Uterus (tissue), 2 donors: ENCODE measurements around the gene APCDD1.

Experiments used
- CTCF ChIP-seq, 4 experiments: fragments of 200-600 bp in 2 of 4; fragments of 450-650 bp in 2 of 4; sonication (generic) in 2 of 4; IDR thresholded peaks; one replicate each; pipeline ENCODE4 v1.5.1; 2016 to 2019; ENCODE audit warnings: antibody characterized with exemption in 4 of 4, mild to moderate bottlenecking in 2 of 4, moderate library complexity in 1 of 4
- POLR2A ChIP-seq, 2 donors: fragments of 450-650 bp; IDR thresholded peaks; one replicate each; pipeline ENCODE4 v1.6.1; 2016; ENCODE audit warnings: antibody characterized with exemption in 2 of 2, mild to moderate bottlenecking in 1 of 2, moderate library complexity in 1 of 2

- TF ChIP-seq CTCF (IDR thresholded peaks at IDR 0.05) (no peak), POLR2A (IDR thresholded peaks at IDR 0.05) (no peak)
Measured at GRCh38 chr18:10456718-10457117, 2.3 kb downstream of the APCDD1 start.
